ENCODE results near the gene DENND4A. TPM values are rescaled to one million over a fixed set of nuclear protein-coding genes. Genes with fewer than 3 reads are reported as not detected.

The DENND4A gene
- total and polyA plus RNA-seq, 10 donors: 9.4 to 88.2 (median 57.3) TPM

DNA sequence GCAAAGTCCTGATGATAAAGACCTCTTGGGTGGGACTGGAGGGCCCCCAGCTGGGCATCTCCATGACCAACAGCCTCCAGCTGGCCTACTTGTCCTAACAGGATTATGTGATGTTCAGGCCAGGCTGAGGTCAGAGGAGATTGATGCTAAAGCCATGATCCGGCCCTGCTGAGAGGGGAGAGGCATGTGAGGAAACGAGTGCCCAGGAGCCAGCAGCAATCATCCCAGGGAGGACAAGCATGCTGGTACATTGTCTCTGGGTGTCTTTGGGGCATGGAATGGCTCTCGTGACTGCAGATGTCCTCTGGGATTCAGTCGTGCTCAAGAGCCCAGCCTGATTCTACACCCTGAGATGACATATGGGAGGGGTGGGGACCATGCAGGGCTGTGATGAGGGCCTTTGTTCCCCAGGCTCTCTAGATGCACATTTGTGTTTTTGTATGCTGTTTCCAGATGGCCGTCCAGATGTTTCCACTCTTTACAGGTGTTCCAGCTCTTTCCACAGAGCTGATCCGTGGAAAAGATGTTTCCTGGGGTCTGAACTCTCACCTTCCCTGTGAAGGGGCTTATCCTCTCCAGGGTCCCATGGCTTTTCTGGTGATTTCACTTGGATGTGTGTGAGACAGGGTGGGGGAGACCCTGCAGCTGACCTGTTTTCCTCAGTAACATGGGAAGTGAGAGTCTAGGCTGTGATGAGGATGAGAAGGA is 150.2 kb downstream of the DENND4A start:
- Histone ChIP-seq H3K27me3 (replicated peaks in 1 of 7) (no peaks in the 10 kb centered on the region), H3K36me3 (peaks cover 0 to 5% (median 0%) of the 10 kb centered on the region in 6 donors), H3K4me1 (peaks cover 0 to 20% (median 10%) of the 10 kb centered on the region in 6 donors), H3K9me3 (no peaks in the 10 kb centered on the region), H3K4me3 (no peak overlapping the region), H3K27ac (no peak overlapping the region)
- DNase-seq: no peak
- WGBS, 5 donors: 79 to 85% (median 81%) methylated on average over 6 of the region's 6 CpGs
- TF ChIP-seq POLR2A (IDR thresholded peaks at IDR 0.05) (no peak), POLR2AphosphoS5 (IDR thresholded peaks at IDR 0.05) (peak in 1 of 3 donors; percentile 42)
- intact Hi-C loops (cut with DNase I; ENCODE audit: low total_unique reads): no loop called here

- DNase-seq: no peak
- peaks cover 0 to 20% (median 10%) of the 10 kb centered on the region in 6 donors for H3K4me1 ChIP-seq
- H3K36me3 ChIP-seq: no peaks in the 10 kb centered on the region
- TF ChIP-seq POLR2AphosphoS5 (IDR thresholded peaks at IDR 0.05) (no peak), CTCF (IDR thresholded peaks at IDR 0.05 in 8 of 11, conservative IDR thresholded peaks at IDR 0.05 in 3 of 11) (no peak), POLR2A (IDR thresholded peaks at IDR 0.05) (no peak)
- no peaks in the 10 kb centered on the region for H3K27me3 ChIP-seq (replicated peaks in 1 of 7)
- H3K9me3 ChIP-seq: no peaks in the 10 kb centered on the region
- 78 to 92% (median 81%) methylated on average over 6 of the region's 6 CpGs for WGBS, 5 donors
- no peak overlapping the region for H3K27ac ChIP-seq
- no peak overlapping the region for H3K4me3 ChIP-seq
- intact Hi-C loops (cut with DNase I; ENCODE audit: low total_unique reads): loop anchor here (10.0 kb wide), 1 partner anchor 215 kb away; no protein-coding TSS in a partner anchor
These were observed 152.6 kb downstream of the DENND4A start for GRCh38 chr15:65639509-65639908.

DNA sequence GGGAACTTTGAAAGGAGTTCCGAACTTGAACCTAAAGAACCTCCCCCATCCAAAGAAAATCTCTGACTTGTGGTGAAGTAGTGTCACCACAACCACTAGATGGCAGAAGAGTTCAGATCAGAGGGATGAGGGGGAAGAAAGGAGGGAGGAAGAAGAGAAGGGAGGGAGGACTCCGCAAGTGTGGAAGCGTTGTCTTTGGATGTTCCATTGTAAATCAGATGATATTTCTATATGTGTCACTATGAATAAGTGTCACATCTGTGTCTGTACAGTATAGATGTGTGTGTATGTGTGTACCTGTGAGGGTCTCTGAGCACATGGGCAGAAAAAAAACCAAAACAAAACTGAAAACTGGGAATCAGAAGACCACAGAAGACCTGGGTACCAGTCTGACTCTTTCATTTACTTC is 153.4 kb downstream of the DENND4A start:
- H3K4me1 ChIP-seq: peaks cover 0 to 20% (median 10%) of the 10 kb centered on the region in 6 donors
- WGBS, 5 donors: 2 to 8% (median 7%) methylated on average over 3 of the region's 3 CpGs
- no peak for DNase-seq
- intact Hi-C loops (cut with DNase I; ENCODE audit: low total_unique reads): loop anchor here (10.0 kb wide), 1 partner anchor 216 kb away; no protein-coding TSS in a partner anchor
- no peaks in the 10 kb centered on the region for H3K27me3 ChIP-seq (replicated peaks in 1 of 7)
- no peaks in the 10 kb centered on the region for H3K9me3 ChIP-seq
- no peak overlapping the region for H3K27ac ChIP-seq
- H3K4me3 ChIP-seq: no peak overlapping the region
- TF ChIP-seq POLR2A (IDR thresholded peaks at IDR 0.05) (no peak), CTCF (IDR thresholded peaks at IDR 0.05 in 8 of 11, conservative IDR thresholded peaks at IDR 0.05 in 3 of 11) (peak; percentile 57 to 88 (median 76)), POLR2AphosphoS5 (IDR thresholded peaks at IDR 0.05) (no peak)
- no peaks in the 10 kb centered on the region for H3K36me3 ChIP-seq

GRCh38 chr15:65638109-65638508 is 154.0 kb downstream of the DENND4A start:
- H3K36me3 ChIP-seq: no peaks in the 10 kb centered on the region
- H3K27ac ChIP-seq: no peak overlapping the region
- no peak for DNase-seq
- peaks cover 0 to 20% (median 10%) of the 10 kb centered on the region in 6 donors for H3K4me1 ChIP-seq
- no peak for TF ChIP-seq POLR2A (IDR thresholded peaks at IDR 0.05)
- TF ChIP-seq POLR2AphosphoS5 (IDR thresholded peaks at IDR 0.05): no peak
- no peak for TF ChIP-seq CTCF (IDR thresholded peaks at IDR 0.05 in 8 of 11, conservative IDR thresholded peaks at IDR 0.05 in 3 of 11)
- whole genome bisulfite sequencing, 5 donors: 89 to 96% (median 94%) methylated on average over 5 of the region's 5 CpGs
- intact Hi-C loops (cut with DNase I; ENCODE audit: low total_unique reads): loop anchor here (10.0 kb wide), 1 partner anchor 217 kb away; no protein-coding TSS in a partner anchor
- no peak overlapping the region for H3K4me3 ChIP-seq
- H3K9me3 ChIP-seq: no peaks in the 10 kb centered on the region
- no peaks in the 10 kb centered on the region for H3K27me3 ChIP-seq (replicated peaks in 1 of 7)

Measured in spleen (tissue), 11 donors.